GM11168 (cell line): ENCODE measurements around the gene SLC10A6.

Experiments
- in situ Hi-C: fragments of 300-500 bp; cut with MboI; formaldehyde crosslinking; loops from one replicate; pipeline ENCODE4 v1.12.0; 2022; ENCODE audit warnings: low sequenced_read_pairs; ENCODE audit not compliant: unreplicated experiment

The SLC10A6 gene

GRCh38 chr4:86853209-86853608 lies 4.0 kb upstream of the SLC10A6 start:
- in situ Hi-C loops, result no loop called here

GRCh38 chr4:86848136-86848535 lies 1.0 kb downstream of the SLC10A6 start:
- in situ Hi-C loops, result no loop called here

GRCh38 chr4:86847571-86847970 lies 1.6 kb downstream of the SLC10A6 start:
- in situ Hi-C loops, result no loop called here

GRCh38 chr4:86846921-86847320 lies 2.3 kb downstream of the SLC10A6 start:
- in situ Hi-C loops, result no loop called here

- in situ Hi-C loops, result no loop called here
Measured at GRCh38 chr4:86845593-86845992, 3.6 kb downstream of the SLC10A6 start.

- in situ Hi-C loops, result no loop called here
Measured at GRCh38 chr4:86841309-86841708, 7.9 kb downstream of the SLC10A6 start.

- in situ Hi-C loops, result no loop called here
Measured at GRCh38 chr4:86840858-86841257, 8.3 kb downstream of the SLC10A6 start.

- in situ Hi-C loops, result no loop called here
Measured at GRCh38 chr4:86837691-86838503, 11.3 kb downstream of the SLC10A6 start.

GRCh38 chr4:86835677-86836076 lies 13.5 kb downstream of the SLC10A6 start:
- in situ Hi-C loops, result no loop called here

- in situ Hi-C loops, result no loop called here
Measured at GRCh38 chr4:86834901-86835300, 14.3 kb downstream of the SLC10A6 start.

- in situ Hi-C loops, result no loop called here
Measured at GRCh38 chr4:86833615-86834014, 15.6 kb downstream of the SLC10A6 start.

- in situ Hi-C loops, result no loop called here
Measured at GRCh38 chr4:86831262-86832130, 17.7 kb downstream of the SLC10A6 start.

GRCh38 chr4:86825511-86825910 lies 23.7 kb downstream of the SLC10A6 start:
- in situ Hi-C loops, result no loop called here

GRCh38 chr4:86822136-86822535 lies 27.0 kb downstream of the SLC10A6 start:
- in situ Hi-C loops, result no loop called here

GRCh38 chr4:86821151-86821550 lies 28.0 kb downstream of the SLC10A6 start:
- in situ Hi-C loops, result no loop called here

- in situ Hi-C loops, result no loop called here
Measured at GRCh38 chr4:86819561-86819960, 29.6 kb downstream of the SLC10A6 start.

GRCh38 chr4:86818841-86819240 lies 30.3 kb downstream of the SLC10A6 start:
- in situ Hi-C loops, result no loop called here

GRCh38 chr4:86818211-86818610 lies 31.0 kb downstream of the SLC10A6 start:
- in situ Hi-C loops, result no loop called here

GRCh38 chr4:86816501-86817273 lies 32.5 kb downstream of the SLC10A6 start:
- in situ Hi-C loops, result no loop called here

GRCh38 chr4:86815653-86816052 lies 33.5 kb downstream of the SLC10A6 start:
- in situ Hi-C loops, result no loop called here

- in situ Hi-C loops, result no loop called here
Measured at GRCh38 chr4:86810847-86811246, 38.3 kb downstream of the SLC10A6 start.
